HepG2 (cell line): ENCODE data around the gene HID1. TPM values are rescaled to one million over a fixed set of nuclear protein-coding genes. Genes with fewer than 3 reads are reported as not detected.

ENCODE experiments used
- ARNT ChIP-seq: fragments of 450-650 bp; IDR thresholded peaks from 2 replicates; pipeline ENCODE4 v1.6.1; 2017
- CEBPG ChIP-seq: IDR thresholded peaks from 2 replicates; pipeline ENCODE4 v1.6.1; 2016
- HDAC1 ChIP-seq: sonication (generic); formaldehyde crosslinking; IDR thresholded peaks from 2 replicates; pipeline ENCODE4 v1.5.1; 2020; ENCODE audit warnings: mild to moderate bottlenecking, missing genetic modification reagents
- MAFK ChIP-seq, 2 experiments: IDR thresholded peaks in 1 of 2; conservative IDR thresholded peaks in 1 of 2; 2 replicates each; pipeline ENCODE4 v1.6.1; 2011; ENCODE audit warnings: improper control_type of control experiment in 2 of 2, low read length in 2 of 2
- MXD4 ChIP-seq: IDR thresholded peaks from 2 replicates; pipeline ENCODE4 v1.6.1; 2016; ENCODE audit warnings: mild to moderate bottlenecking, missing biosample characterization, missing genetic modification reagents
- PHF21A ChIP-seq: sonication (generic); formaldehyde crosslinking; IDR thresholded peaks from 2 replicates; pipeline ENCODE4 v1.5.0; 2020; ENCODE audit warnings: mild to moderate bottlenecking, missing genetic modification reagents
- POLR2AphosphoS5 ChIP-seq: IDR thresholded peaks from 2 replicates; pipeline ENCODE4 v1.6.1; 2012; ENCODE audit warnings: low read depth, low read length
- ZNF431 ChIP-seq: sonication (generic); formaldehyde crosslinking; IDR thresholded peaks from 2 replicates; pipeline ENCODE4 v1.9.0; 2022; ENCODE audit warnings: missing genetic modification reagents, low read depth, mild to moderate bottlenecking, borderline replicate concordance
- ZNF616 ChIP-seq: sonication (generic); formaldehyde crosslinking; IDR thresholded peaks from 2 replicates; pipeline ENCODE4 v1.5.0; 2020; ENCODE audit warnings: low read depth, mild to moderate bottlenecking, missing genetic modification reagents
- polyA plus RNA-seq, 8 experiments: library from polyadenylated mRNA; depleted of rRNA in 3 of 8; stranded (reverse) in 7 of 8; unstranded in 1 of 8; fragments of >200 nt; fragmentation: Illumina TruSeq in 4 of 8; extraction: Trizol in 4 of 8; gene quantifications; 2 replicates each; pipeline versions ENCODE4 v1.2.1 to v1.2.3, GENCODE V29; 2011 to 2016; ENCODE audit warnings: low read depth in 4 of 8, missing spikeins in 1 of 8, mixed read lengths in 1 of 8; ENCODE audit not compliant: insufficient read depth in 1 of 8
- total RNA-seq, 5 experiments: library from RNA; depleted of rRNA; stranded (reverse); fragments of >200 nt; fragmentation: Illumina TruSeq; extraction: Trizol; gene quantifications; 2 replicates each; pipeline ENCODE4 v1.2.3, GENCODE V29; 2016; ENCODE audit warnings: low read depth in 1 of 5
- TF ChIP-seq, protein P1 (sequence below): sonication (generic); formaldehyde crosslinking; IDR thresholded peaks from 2 replicates; pipeline ENCODE4 v1.4.0; 2020; ENCODE audit warnings: missing genetic modification reagents, borderline replicate concordance
- TF ChIP-seq, protein P2 (sequence below): sonication (generic); formaldehyde crosslinking; IDR thresholded peaks from 2 replicates; pipeline ENCODE4 v1.4.0; 2020; ENCODE audit warnings: missing genetic modification reagents, borderline replicate concordance
- TF ChIP-seq, protein P3 (sequence below): sonication (generic); formaldehyde crosslinking; IDR thresholded peaks from 2 replicates; pipeline ENCODE4 v1.4.0; 2020; ENCODE audit warnings: mild to moderate bottlenecking, missing genetic modification reagents
- TF ChIP-seq, protein P4 (sequence below): sonication (generic); formaldehyde crosslinking; IDR thresholded peaks from 2 replicates; pipeline ENCODE4 v1.4.0; 2020; ENCODE audit warnings: missing genetic modification reagents
- TF ChIP-seq, protein P5 (sequence below), 2 experiments: IDR thresholded peaks; 2 replicates each; pipeline ENCODE4 v1.6.1; 2011 to 2012; ENCODE audit warnings: low read length in 2 of 2, borderline replicate concordance in 1 of 2, low read depth in 1 of 2, mild to moderate bottlenecking in 1 of 2, moderate library complexity in 1 of 2

The HID1 gene
- total and polyA plus RNA-seq, 2 of the 13 experiments (the other 11 are each of a cell fraction or from before 2014, with no cell fraction given), result 2.1 to 10.6 TPM

DNA sequence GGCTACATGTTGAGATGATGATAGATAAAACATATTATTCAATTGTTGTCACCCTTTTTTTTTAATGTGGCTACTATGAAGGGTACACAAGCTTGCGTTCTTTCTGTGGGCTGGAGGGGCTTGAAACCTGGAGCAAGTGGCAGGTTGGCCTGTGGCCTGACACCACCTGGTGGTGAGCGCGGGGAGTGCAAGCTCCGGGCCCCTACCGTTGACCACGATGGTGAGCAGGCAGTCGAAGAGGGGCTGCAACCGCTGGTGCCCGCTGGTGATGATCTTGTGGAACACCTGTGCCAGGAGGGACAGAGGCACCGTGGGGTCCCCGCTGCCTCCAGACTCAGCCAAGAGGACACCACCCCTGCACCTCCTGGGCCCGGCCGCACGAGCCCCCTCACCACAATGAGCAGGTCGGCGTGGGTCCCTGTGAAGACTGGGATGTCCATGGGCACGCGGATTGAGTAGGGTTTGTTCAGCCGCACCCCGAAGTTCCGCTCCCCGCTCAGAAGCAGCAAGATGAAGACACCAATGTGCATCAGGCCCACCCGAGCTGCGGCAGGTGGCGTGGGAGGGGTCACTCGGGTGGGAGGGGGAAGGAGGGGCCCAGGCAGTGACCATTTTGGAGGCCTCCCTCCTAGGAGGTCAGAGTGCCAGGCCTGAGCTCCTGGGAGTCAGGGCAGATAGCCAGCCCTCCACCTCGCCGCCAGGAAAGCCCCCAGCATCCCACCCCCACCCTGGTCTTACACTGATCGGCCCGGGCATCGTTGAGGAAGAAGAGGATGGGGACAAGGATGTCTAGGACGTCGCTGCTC is 14.4 kb downstream of the HID1 start (continued):
- no peak for TF ChIP-seq ZNF616 (CRISPR knock-in tag)
- TF ChIP-seq, protein P1, sequence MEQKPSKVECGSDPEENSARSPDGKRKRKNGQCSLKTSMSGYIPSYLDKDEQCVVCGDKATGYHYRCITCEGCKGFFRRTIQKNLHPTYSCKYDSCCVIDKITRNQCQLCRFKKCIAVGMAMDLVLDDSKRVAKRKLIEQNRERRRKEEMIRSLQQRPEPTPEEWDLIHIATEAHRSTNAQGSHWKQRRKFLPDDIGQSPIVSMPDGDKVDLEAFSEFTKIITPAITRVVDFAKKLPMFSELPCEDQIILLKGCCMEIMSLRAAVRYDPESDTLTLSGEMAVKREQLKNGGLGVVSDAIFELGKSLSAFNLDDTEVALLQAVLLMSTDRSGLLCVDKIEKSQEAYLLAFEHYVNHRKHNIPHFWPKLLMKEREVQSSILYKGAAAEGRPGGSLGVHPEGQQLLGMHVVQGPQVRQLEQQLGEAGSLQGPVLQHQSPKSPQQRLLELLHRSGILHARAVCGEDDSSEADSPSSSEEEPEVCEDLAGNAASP (CRISPR knock-in tag), result no peak
- 0 out of 2 replicates have a peak, but pooled peaks have one; percentile 18 for TF ChIP-seq CEBPG (CRISPR knock-in tag)
- TF ChIP-seq MXD4 (CRISPR knock-in tag), result no peak
- no peak for TF ChIP-seq MAFK (conservative IDR thresholded peaks at IDR 0.05 in 1 of 2, IDR thresholded peaks at IDR 0.05 in 1 of 2; ENCODE audit: low read length in 2 of 2)
- no peak for TF ChIP-seq HDAC1 (CRISPR knock-in tag)
- TF ChIP-seq, protein P2, sequence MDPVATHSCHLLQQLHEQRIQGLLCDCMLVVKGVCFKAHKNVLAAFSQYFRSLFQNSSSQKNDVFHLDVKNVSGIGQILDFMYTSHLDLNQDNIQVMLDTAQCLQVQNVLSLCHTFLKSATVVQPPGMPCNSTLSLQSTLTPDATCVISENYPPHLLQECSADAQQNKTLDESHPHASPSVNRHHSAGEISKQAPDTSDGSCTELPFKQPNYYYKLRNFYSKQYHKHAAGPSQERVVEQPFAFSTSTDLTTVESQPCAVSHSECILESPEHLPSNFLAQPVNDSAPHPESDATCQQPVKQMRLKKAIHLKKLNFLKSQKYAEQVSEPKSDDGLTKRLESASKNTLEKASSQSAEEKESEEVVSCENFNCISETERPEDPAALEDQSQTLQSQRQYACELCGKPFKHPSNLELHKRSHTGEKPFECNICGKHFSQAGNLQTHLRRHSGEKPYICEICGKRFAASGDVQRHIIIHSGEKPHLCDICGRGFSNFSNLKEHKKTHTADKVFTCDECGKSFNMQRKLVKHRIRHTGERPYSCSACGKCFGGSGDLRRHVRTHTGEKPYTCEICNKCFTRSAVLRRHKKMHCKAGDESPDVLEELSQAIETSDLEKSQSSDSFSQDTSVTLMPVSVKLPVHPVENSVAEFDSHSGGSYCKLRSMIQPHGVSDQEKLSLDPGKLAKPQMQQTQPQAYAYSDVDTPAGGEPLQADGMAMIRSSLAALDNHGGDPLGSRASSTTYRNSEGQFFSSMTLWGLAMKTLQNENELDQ, result no peak
- TF ChIP-seq, protein P3, sequence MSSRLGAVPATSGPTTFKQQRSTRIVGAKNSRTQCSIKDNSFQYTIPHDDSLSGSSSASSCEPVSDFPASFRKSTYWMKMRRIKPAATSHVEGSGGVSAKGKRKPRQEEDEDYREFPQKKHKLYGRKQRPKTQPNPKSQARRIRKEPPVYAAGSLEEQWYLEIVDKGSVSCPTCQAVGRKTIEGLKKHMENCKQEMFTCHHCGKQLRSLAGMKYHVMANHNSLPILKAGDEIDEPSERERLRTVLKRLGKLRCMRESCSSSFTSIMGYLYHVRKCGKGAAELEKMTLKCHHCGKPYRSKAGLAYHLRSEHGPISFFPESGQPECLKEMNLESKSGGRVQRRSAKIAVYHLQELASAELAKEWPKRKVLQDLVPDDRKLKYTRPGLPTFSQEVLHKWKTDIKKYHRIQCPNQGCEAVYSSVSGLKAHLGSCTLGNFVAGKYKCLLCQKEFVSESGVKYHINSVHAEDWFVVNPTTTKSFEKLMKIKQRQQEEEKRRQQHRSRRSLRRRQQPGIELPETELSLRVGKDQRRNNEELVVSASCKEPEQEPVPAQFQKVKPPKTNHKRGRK, result no peak
- TF ChIP-seq, protein P4, sequence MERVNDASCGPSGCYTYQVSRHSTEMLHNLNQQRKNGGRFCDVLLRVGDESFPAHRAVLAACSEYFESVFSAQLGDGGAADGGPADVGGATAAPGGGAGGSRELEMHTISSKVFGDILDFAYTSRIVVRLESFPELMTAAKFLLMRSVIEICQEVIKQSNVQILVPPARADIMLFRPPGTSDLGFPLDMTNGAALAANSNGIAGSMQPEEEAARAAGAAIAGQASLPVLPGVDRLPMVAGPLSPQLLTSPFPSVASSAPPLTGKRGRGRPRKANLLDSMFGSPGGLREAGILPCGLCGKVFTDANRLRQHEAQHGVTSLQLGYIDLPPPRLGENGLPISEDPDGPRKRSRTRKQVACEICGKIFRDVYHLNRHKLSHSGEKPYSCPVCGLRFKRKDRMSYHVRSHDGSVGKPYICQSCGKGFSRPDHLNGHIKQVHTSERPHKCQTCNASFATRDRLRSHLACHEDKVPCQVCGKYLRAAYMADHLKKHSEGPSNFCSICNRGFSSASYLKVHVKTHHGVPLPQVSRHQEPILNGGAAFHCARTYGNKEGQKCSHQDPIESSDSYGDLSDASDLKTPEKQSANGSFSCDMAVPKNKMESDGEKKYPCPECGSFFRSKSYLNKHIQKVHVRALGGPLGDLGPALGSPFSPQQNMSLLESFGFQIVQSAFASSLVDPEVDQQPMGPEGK, result 0 out of 2 replicates have a peak, but pooled peaks have one; percentile 18
- TF ChIP-seq, protein P5, sequence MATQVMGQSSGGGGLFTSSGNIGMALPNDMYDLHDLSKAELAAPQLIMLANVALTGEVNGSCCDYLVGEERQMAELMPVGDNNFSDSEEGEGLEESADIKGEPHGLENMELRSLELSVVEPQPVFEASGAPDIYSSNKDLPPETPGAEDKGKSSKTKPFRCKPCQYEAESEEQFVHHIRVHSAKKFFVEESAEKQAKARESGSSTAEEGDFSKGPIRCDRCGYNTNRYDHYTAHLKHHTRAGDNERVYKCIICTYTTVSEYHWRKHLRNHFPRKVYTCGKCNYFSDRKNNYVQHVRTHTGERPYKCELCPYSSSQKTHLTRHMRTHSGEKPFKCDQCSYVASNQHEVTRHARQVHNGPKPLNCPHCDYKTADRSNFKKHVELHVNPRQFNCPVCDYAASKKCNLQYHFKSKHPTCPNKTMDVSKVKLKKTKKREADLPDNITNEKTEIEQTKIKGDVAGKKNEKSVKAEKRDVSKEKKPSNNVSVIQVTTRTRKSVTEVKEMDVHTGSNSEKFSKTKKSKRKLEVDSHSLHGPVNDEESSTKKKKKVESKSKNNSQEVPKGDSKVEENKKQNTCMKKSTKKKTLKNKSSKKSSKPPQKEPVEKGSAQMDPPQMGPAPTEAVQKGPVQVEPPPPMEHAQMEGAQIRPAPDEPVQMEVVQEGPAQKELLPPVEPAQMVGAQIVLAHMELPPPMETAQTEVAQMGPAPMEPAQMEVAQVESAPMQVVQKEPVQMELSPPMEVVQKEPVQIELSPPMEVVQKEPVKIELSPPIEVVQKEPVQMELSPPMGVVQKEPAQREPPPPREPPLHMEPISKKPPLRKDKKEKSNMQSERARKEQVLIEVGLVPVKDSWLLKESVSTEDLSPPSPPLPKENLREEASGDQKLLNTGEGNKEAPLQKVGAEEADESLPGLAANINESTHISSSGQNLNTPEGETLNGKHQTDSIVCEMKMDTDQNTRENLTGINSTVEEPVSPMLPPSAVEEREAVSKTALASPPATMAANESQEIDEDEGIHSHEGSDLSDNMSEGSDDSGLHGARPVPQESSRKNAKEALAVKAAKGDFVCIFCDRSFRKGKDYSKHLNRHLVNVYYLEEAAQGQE (IDR thresholded peaks at IDR 0.05; ENCODE audit: borderline replicate concordance in 1 of 2, low read depth in 1 of 2, low read length in 2 of 2), result no peak
- no peak for TF ChIP-seq ZNF431
- TF ChIP-seq POLR2AphosphoS5, result no peak
- TF ChIP-seq ARNT, result no peak
- no peak for TF ChIP-seq PHF21A
